IMR-90 (cell line): Measurements from ENCODE around the gene GRIN2A. TPM values are rescaled to one million over a fixed set of nuclear protein-coding genes. Genes with fewer than 3 reads are reported as not detected.

Experiments
- ATAC-seq: fragments of 200-7000 bp; cut with Tn5 transposase; 2 replicates; pipeline ENCODE4 v1.9.1; 2020; ENCODE audit warnings: low read depth, mild to moderate bottlenecking, moderate library complexity
- BruUV-seq: library from RNA; stranded (reverse); fragments of 400-500 nt; replicated peaks from 2 replicates; lab custom pipeline; 2021; lab: Mats Ljungman, UMichigan
- CTCF ChIA-PET: fragments of 300-600 bp; formaldehyde crosslinking; extraction: SDS; loops from one replicate; lab custom pipeline; 2021; ENCODE audit warnings: antibody characterized with exemption; lab: Yijun Ruan, JAX
- POLR2A ChIA-PET: fragments of 300-600 bp; sonication (Branson Sonifier 250); formaldehyde crosslinking; loops from one replicate; lab custom pipeline; 2022; ENCODE audit warnings: antibody characterized with exemption; ENCODE audit not compliant: unreplicated experiment; lab: Charles Lee
- DNase-seq: peaks from one replicate; pipeline ENCODE4 v3.0.0; 2013
- H2AFZ ChIP-seq: replicated peaks from 2 replicates; pipeline ENCODE3; 2013; ENCODE audit warnings: low read length, mild to moderate bottlenecking; ENCODE audit not compliant: poor library complexity
- H2AK5ac ChIP-seq: 2 replicates; pipeline ENCODE4 v1.6.1; 2013; ENCODE audit warnings: low read depth, low read length, inconsistent platforms
- H2AK9ac ChIP-seq: replicated peaks from 2 replicates; pipeline ENCODE3; 2013; ENCODE audit warnings: mild to moderate bottlenecking, low read depth, low read length, moderate library complexity; ENCODE audit not compliant: poor library complexity
- H2BK120ac ChIP-seq: 2 replicates; pipeline ENCODE4 v1.6.1; 2013; ENCODE audit warnings: low read depth, low read length, inconsistent platforms
- H2BK15ac ChIP-seq: 3 replicates; pipeline ENCODE4 v1.6.1; 2013; ENCODE audit warnings: low read depth, low read length, inconsistent platforms
- H2BK20ac ChIP-seq: 2 replicates; pipeline ENCODE4 v1.6.1; 2013; ENCODE audit warnings: low read depth, mild to moderate bottlenecking, inconsistent platforms, low read length, moderate library complexity
- H2BK5ac ChIP-seq: 2 replicates; pipeline ENCODE4 v1.6.1; 2013; ENCODE audit warnings: mild to moderate bottlenecking, low read depth, low read length, inconsistent platforms; ENCODE audit not compliant: poor library complexity, severe bottlenecking
- H3K14ac ChIP-seq: replicated peaks from 2 replicates; pipeline ENCODE4 v1.6.1; 2013; ENCODE audit warnings: low read depth, low read length, inconsistent platforms
- H3K18ac ChIP-seq: 2 replicates; pipeline ENCODE4 v1.6.1; 2013; ENCODE audit warnings: low read depth, low read length, control low read depth
- H3K23ac ChIP-seq: 2 replicates; pipeline ENCODE4 v1.6.1; 2013; ENCODE audit warnings: low read depth, low read length, inconsistent platforms
- H3K27ac ChIP-seq: 2 replicates; pipeline ENCODE4 v1.5.1; 2013; ENCODE audit warnings: mild to moderate bottlenecking, control low read depth, low read length; ENCODE audit not compliant: insufficient read depth
- H3K27me3 ChIP-seq: 2 replicates; pipeline ENCODE4 v1.6.1; 2013; ENCODE audit warnings: low read length; ENCODE audit not compliant: control insufficient read depth, insufficient read depth
- H3K36me3 ChIP-seq: 2 replicates; pipeline ENCODE4 v1.6.1; 2013; ENCODE audit warnings: low read length, mixed read lengths; ENCODE audit not compliant: control insufficient read depth, insufficient read depth
- H3K4ac ChIP-seq: 2 replicates; pipeline ENCODE4 v1.6.1; 2013; ENCODE audit warnings: low read depth, low read length, inconsistent platforms
- H3K4me1 ChIP-seq: 2 replicates; pipeline ENCODE4 v1.6.1; 2013; ENCODE audit warnings: low read length, mixed read lengths; ENCODE audit not compliant: control insufficient read depth, insufficient read depth
- H3K4me2 ChIP-seq: 2 replicates; pipeline ENCODE4 v1.6.1; 2013; ENCODE audit warnings: low read depth, mild to moderate bottlenecking, control low read depth, low read length, moderate library complexity
- H3K4me3 ChIP-seq: 2 replicates; pipeline ENCODE4 v1.5.1; 2013; ENCODE audit warnings: low read depth, mild to moderate bottlenecking, control low read depth, low read length, moderate library complexity; ENCODE audit not compliant: insufficient read depth
- H3K56ac ChIP-seq: 2 replicates; pipeline ENCODE4 v1.6.1; 2013; ENCODE audit warnings: low read length, inconsistent platforms; ENCODE audit not compliant: insufficient read depth; ENCODE audit errors: extremely low read depth
- H3K79me1 ChIP-seq, 2 experiments: 2 replicates each; pipeline ENCODE4 v1.6.1; 2013; ENCODE audit warnings: low read length in 2 of 2, inconsistent platforms in 1 of 2, low read depth in 1 of 2
- H3K9ac ChIP-seq: 2 replicates; pipeline ENCODE4 v1.6.1; 2013; ENCODE audit warnings: low read depth, low read length, control low read depth
- H3K9me1 ChIP-seq: 2 replicates; pipeline ENCODE4 v1.6.1; 2013; ENCODE audit warnings: low read length, inconsistent platforms; ENCODE audit not compliant: insufficient read depth
- H3K9me3 ChIP-seq: 2 replicates; pipeline ENCODE4 v1.6.1; 2013; ENCODE audit warnings: low read length; ENCODE audit not compliant: control insufficient read depth, insufficient read depth
- H4K20me1 ChIP-seq: 2 replicates; pipeline ENCODE4 v1.6.1; 2013; ENCODE audit warnings: low read length, inconsistent platforms; ENCODE audit not compliant: insufficient read depth
- H4K5ac ChIP-seq: 2 replicates; pipeline ENCODE4 v1.6.1; 2013; ENCODE audit warnings: mild to moderate bottlenecking, low read depth, low read length, control low read depth
- H4K8ac ChIP-seq, 2 experiments: 2 replicates each; pipeline ENCODE4 v1.6.1; 2013; ENCODE audit warnings: low read depth in 2 of 2, low read length in 2 of 2, control low read depth in 1 of 2, inconsistent platforms in 1 of 2
- H4K91ac ChIP-seq: 2 replicates; pipeline ENCODE4 v1.6.1; 2013; ENCODE audit warnings: low read depth, low read length, inconsistent platforms; ENCODE audit not compliant: insufficient read depth
- BHLHE40 ChIP-seq: fragments of 150-350 bp; IDR thresholded peaks from 2 replicates; pipeline ENCODE4 v1.6.1; 2016; ENCODE audit warnings: mild to moderate bottlenecking, low read depth, low read length
- CEBPB ChIP-seq: IDR thresholded peaks from 2 replicates; pipeline ENCODE4 v1.6.1; 2012; ENCODE audit warnings: low read depth, low read length, improper control_type of control experiment
- MXI1 ChIP-seq: IDR thresholded peaks from 2 replicates; pipeline ENCODE4 v1.6.1; 2012; ENCODE audit warnings: low read depth, mild to moderate bottlenecking, low read length, moderate library complexity, borderline replicate concordance
- NFE2L2 ChIP-seq: fragments of 150-350 bp; IDR thresholded peaks from 2 replicates; pipeline ENCODE4 v1.6.1; 2016; ENCODE audit warnings: low read depth, mild to moderate bottlenecking, low read length
- RCOR1 ChIP-seq: IDR thresholded peaks from 2 replicates; pipeline ENCODE4 v1.6.1; 2012; ENCODE audit warnings: mild to moderate bottlenecking, low read length, improper control_type of control experiment; ENCODE audit not compliant: insufficient replicate concordance
- SMC3 ChIP-seq: fragments of 150-350 bp; IDR thresholded peaks from 2 replicates; pipeline ENCODE4 v1.6.1; 2016; ENCODE audit warnings: low read depth, mild to moderate bottlenecking, antibody characterized with exemption, low read length, moderate library complexity
- WGBS, 2 experiments: methylation state at CpG; one replicate each; pipeline versions ENCODE4 v1.1.5 to v1.1.7; 2013; ENCODE audit warnings: missing lambda C conversion rate in 2 of 2; ENCODE audit not compliant: insufficient read length in 1 of 2; ENCODE audit errors: extremely low coverage in 2 of 2; 5-methylcytosine and 5-hydroxymethylcytosine counted together
- dilution Hi-C: fragments of 300-500 bp; cut with HindIII; formaldehyde crosslinking; loops from one replicate; pipeline ENCODE4 v1.14.3; 2018; ENCODE audit warnings: low sequenced_read_pairs; ENCODE audit not compliant: unreplicated experiment
- in situ Hi-C: fragments of 300-500 bp; cut with MboI; formaldehyde crosslinking; loops from 3 replicates; pipeline ENCODE4 v1.14.3; 2019; ENCODE audit warnings: low sequenced_read_pairs, inconsistent platforms, mixed read lengths
- intact Hi-C: fragments of 100-400 bp; cut with micrococcal nuclease; formaldehyde crosslinking; loops from 2 replicates; pipeline ENCODE4 v1.10.0; 2022
- polyA plus RNA-seq, 3 experiments: library from polyadenylated mRNA; depleted of rRNA; stranded (reverse); fragments of >200 nt; gene quantifications; 2 replicates each; pipeline ENCODE4 v1.2.3, GENCODE V29; 2012; ENCODE audit warnings: low replicate concordance in 1 of 3
- total RNA-seq: library from RNA; depleted of rRNA; stranded (reverse); fragments of >200 nt; gene quantifications from 2 replicates; pipeline ENCODE4 v1.2.3, GENCODE V29; 2012

The GRIN2A gene
- total and polyA plus RNA-seq, 2 of the 4 experiments (the other 2 are of a cell fraction) = under 0.01 TPM; not detected in 1

- Histone ChIP-seq H4K5ac (no peak overlapping the region), H3K23ac (no peak overlapping the region), H3K4ac (no peak overlapping the region), H2BK120ac (no peak overlapping the region), H2BK15ac (no peak overlapping the region), H2BK5ac (no peak overlapping the region), H3K36me3 (no peaks in the 10 kb centered on the region), H2AFZ (no peak overlapping the region), H4K8ac (no peak overlapping the region), H3K4me1 (no peaks in the 10 kb centered on the region), H3K9ac (no peak overlapping the region), H3K27me3 (no peaks in the 10 kb centered on the region), H2AK9ac (no peak overlapping the region), H3K18ac (no peak overlapping the region), H4K91ac (no peak overlapping the region), H3K9me3 (peaks cover 14% of the 10 kb centered on the region), H2AK5ac (no peak overlapping the region), H2BK20ac (no peak overlapping the region), H3K14ac (no peak overlapping the region), H3K79me1 (no peaks in the 10 kb centered on the region), H4K20me1 (no peaks in the 10 kb centered on the region), H3K56ac (no peak overlapping the region), H3K9me1 (no peaks in the 10 kb centered on the region), H3K4me2 (no peak overlapping the region), H3K27ac (no peak overlapping the region), H3K4me3 (no peak overlapping the region)
- no peak for TF ChIP-seq NFE2L2
- no peak for TF ChIP-seq CEBPB
- TF ChIP-seq MXI1 = no peak
- no peak for TF ChIP-seq BHLHE40
- no peak for TF ChIP-seq RCOR1
- TF ChIP-seq SMC3 = no peak
- ATAC-seq (no peak), DNase-seq (no peak)
- BruUV-seq = no TSS peak
- ChIA-PET CTCF (no interaction called here), POLR2A (no interaction called here)
- dilution Hi-C loops (no loop called here), in situ Hi-C loops (no loop called here), intact Hi-C loops (no loop called here)
- WGBS, 2 experiments = no CpG with 5 or more reads among the region's 7 CpGs
Measured at GRCh38 chr16:10088380-10088793, 93.8 kb downstream of the GRIN2A start.
